SK-N-MC (cell line): ENCODE data around the gene CLIP3.

Source experiments
- DNase-seq: peaks from one replicate; pipeline ENCODE4 v3.0.0-alpha.2; 2011; ENCODE audit warnings: low read depth, low spot score
- H3K27ac ChIP-seq: fragments of 200-600 bp; sonication (generic); 2 replicates; pipeline ENCODE4 v1.5.1; 2016; ENCODE audit warnings: mixed run types
- H3K36me3 ChIP-seq: fragments of 200-600 bp; sonication (generic); 2 replicates; pipeline ENCODE4 v1.6.1; 2017; ENCODE audit warnings: antibody characterized with exemption, low read length, mixed read lengths; ENCODE audit not compliant: insufficient read depth
- H3K4me3 ChIP-seq: fragments of 200-600 bp; sonication (generic); 2 replicates; pipeline ENCODE4 v1.5.1; 2016
- H3K9ac ChIP-seq: fragments of 200-600 bp; sonication (generic); 2 replicates; pipeline ENCODE4 v1.8.0; 2017; ENCODE audit warnings: mixed run types, mixed read lengths; ENCODE audit not compliant: insufficient read length
- H3K9me3 ChIP-seq: fragments of 200-600 bp; sonication (generic); 2 replicates; pipeline ENCODE4 v1.6.1; 2017; ENCODE audit warnings: low read depth, mild to moderate bottlenecking, antibody characterized with exemption, low read length, moderate library complexity, mixed read lengths
- EZH2 ChIP-seq: fragments of 200-600 bp; sonication (generic); IDR thresholded peaks from one replicate; pipeline ENCODE4 v1.6.1; 2017; ENCODE audit warnings: antibody characterized with exemption
- FOXP2 ChIP-seq: optimal IDR thresholded peaks from 2 replicates; pipeline ENCODE3; 2011; ENCODE audit warnings: mild to moderate bottlenecking, moderate library complexity; ENCODE audit not compliant: insufficient read depth; ENCODE audit errors: extremely low read length, control extremely low read depth
- POLR2AphosphoS5 ChIP-seq: IDR thresholded peaks from 2 replicates; pipeline ENCODE4 v1.6.1; 2012; ENCODE audit warnings: mild to moderate bottlenecking, low read depth, low read length, borderline replicate concordance

The CLIP3 gene

GRCh38 chr19:35996777-35997176 lies 35.9 kb downstream of the CLIP3 start:
- no peak overlapping the region for H3K27ac ChIP-seq
- DNase-seq = no peak
- H3K9ac ChIP-seq = no peak overlapping the region
- H3K36me3 ChIP-seq = no peaks in the 10 kb centered on the region
- no peaks in the 10 kb centered on the region for H3K9me3 ChIP-seq
- no peak overlapping the region for H3K4me3 ChIP-seq
- TF ChIP-seq POLR2AphosphoS5 (no peak), FOXP2 (no peak), EZH2 (no peak)

GRCh38 chr19:35995048-35995993 lies 37.4 kb downstream of the CLIP3 start, which contains the start of gene SDHAF1:
TSS of gene SDHAF1 (plus strand) at chr19:35995188. CDS start at chr19:35995275, 87 bp downstream.
- TF ChIP-seq FOXP2 (peak; percentile 52), EZH2 (no peak), POLR2AphosphoS5 (peak; percentile 88; the same call in 1 of the 2 replicates)
- H3K9me3 ChIP-seq = no peaks in the 10 kb centered on the region
- peak within 1 kb of the TSS; percentile 93 for H3K4me3 ChIP-seq
- peak within 1 kb of the TSS; percentile 90 for H3K9ac ChIP-seq
- H3K36me3 ChIP-seq = no peaks in the 10 kb centered on the region
- peak; percentile 10 for DNase-seq
- H3K27ac ChIP-seq = no peak within 1 kb of the TSS

GRCh38 chr19:35993923-35994598 lies 38.6 kb downstream of the CLIP3 start:
- Histone ChIP-seq H3K9ac (no peak overlapping the region), H3K4me3 (no peak overlapping the region)
- TF ChIP-seq POLR2AphosphoS5 (no peak), FOXP2 (no peak), EZH2 (no peak)

GRCh38 chr19:35992907-35993765 lies 39.5 kb downstream of the CLIP3 start:
- no peaks in the 10 kb centered on the region for H3K9me3 ChIP-seq

More at GRCh38 chr19:35993923-35994598, 38.6 kb downstream of the CLIP3 start:
- H3K27ac ChIP-seq = no peak overlapping the region
- no peak for DNase-seq
- H3K36me3 ChIP-seq = no peaks in the 10 kb centered on the region
- H3K9me3 ChIP-seq = no peaks in the 10 kb centered on the region

GRCh38 chr19:35991731-35992450 lies 40.8 kb downstream of the CLIP3 start:
- DNase-seq = no peak
- no peak overlapping the region for H3K9ac ChIP-seq
- H3K36me3 ChIP-seq = no peaks in the 10 kb centered on the region
- TF ChIP-seq POLR2AphosphoS5 (no peak), EZH2 (no peak), FOXP2 (no peak)
- no peaks in the 10 kb centered on the region for H3K9me3 ChIP-seq
- H3K27ac ChIP-seq = no peak overlapping the region
- no peak overlapping the region for H3K4me3 ChIP-seq

More at GRCh38 chr19:35992907-35993765, 39.5 kb downstream of the CLIP3 start:
- Histone ChIP-seq H3K27ac (no peak overlapping the region), H3K4me3 (no peak overlapping the region), H3K9ac (no peak overlapping the region), H3K36me3 (no peaks in the 10 kb centered on the region)
- no peak for TF ChIP-seq POLR2AphosphoS5
- TF ChIP-seq EZH2 = no peak
- TF ChIP-seq FOXP2 = no peak
- DNase-seq = no peak

- DNase-seq = no peak
- no peak overlapping the region for H3K4me3 ChIP-seq
- no peak overlapping the region for H3K9ac ChIP-seq
- no peak overlapping the region for H3K27ac ChIP-seq
- TF ChIP-seq EZH2 (no peak), FOXP2 (no peak), POLR2AphosphoS5 (no peak)
- H3K9me3 ChIP-seq = no peaks in the 10 kb centered on the region
- H3K36me3 ChIP-seq = no peaks in the 10 kb centered on the region
Observed at GRCh38 chr19:35990771-35991730, 41.6 kb downstream of the CLIP3 start.
